ENCODE results near the gene OR52A1.

DNA sequence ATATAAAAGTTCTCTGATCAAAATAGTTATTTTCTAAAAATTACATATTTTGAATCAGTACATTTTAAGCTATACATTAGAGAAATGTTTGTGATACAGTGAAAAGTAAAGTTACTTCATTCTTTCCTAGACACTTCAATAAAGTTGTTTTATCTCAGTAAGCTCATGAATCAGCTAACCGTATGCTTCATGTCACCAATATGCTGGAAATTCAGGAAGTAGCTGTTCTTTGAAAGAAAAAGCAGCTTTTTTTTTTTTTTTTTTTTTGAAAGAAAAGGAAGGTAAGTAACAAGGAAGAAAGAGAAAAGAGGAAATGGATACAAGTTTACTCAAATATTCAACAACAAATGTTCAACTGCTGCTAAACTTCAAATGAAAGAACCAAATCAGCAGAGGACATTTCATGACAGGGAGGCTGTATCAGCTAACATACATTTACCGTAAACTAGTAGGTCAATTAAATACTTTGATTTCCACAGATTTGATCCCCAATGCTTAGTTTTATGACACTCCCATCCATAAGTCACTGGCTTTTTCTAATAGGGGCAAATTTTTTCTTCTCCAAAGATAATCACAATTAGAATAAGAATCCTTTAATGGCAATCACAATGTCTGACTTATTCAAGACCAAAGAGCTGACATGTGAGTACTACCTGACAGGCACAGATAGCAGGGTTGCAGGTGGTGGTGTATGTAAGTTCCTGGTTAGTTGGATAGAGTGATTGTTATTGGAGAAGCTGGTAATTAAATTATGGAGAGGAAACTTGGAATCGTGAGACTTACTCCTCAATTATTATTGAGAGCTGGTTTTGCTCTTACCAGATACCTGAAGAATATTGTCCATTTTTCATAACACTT is 754 bp downstream of the OR52A1 start:
- TF ChIP-seq POLR2AphosphoS5 (IDR thresholded peaks at IDR 0.05) (no peak), POLR2A (IDR thresholded peaks at IDR 0.05) (no peak)
- TF ChIP-seq, protein P1, sequence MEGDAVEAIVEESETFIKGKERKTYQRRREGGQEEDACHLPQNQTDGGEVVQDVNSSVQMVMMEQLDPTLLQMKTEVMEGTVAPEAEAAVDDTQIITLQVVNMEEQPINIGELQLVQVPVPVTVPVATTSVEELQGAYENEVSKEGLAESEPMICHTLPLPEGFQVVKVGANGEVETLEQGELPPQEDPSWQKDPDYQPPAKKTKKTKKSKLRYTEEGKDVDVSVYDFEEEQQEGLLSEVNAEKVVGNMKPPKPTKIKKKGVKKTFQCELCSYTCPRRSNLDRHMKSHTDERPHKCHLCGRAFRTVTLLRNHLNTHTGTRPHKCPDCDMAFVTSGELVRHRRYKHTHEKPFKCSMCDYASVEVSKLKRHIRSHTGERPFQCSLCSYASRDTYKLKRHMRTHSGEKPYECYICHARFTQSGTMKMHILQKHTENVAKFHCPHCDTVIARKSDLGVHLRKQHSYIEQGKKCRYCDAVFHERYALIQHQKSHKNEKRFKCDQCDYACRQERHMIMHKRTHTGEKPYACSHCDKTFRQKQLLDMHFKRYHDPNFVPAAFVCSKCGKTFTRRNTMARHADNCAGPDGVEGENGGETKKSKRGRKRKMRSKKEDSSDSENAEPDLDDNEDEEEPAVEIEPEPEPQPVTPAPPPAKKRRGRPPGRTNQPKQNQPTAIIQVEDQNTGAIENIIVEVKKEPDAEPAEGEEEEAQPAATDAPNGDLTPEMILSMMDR (IDR thresholded peaks at IDR 0.05), result no peak
